NCI-H446 treated with DMSO at 0.1 percent for 48 hours (cell line): ENCODE measurements around the gene BUB1.
A peak's percentile ranks its signal among the peaks of the same experiment; 100 is the strongest.
"Not testable (repeated sequence)": the region's sequence is repeated elsewhere in the genome, so short reads cannot be mapped to it uniquely, and the experiment has no call there.

Experiments
- DNase-seq: peaks from one replicate; lab custom pipeline; 2025; lab: John Stamatoyannopoulos, UW

BUB1 gene

DNA sequence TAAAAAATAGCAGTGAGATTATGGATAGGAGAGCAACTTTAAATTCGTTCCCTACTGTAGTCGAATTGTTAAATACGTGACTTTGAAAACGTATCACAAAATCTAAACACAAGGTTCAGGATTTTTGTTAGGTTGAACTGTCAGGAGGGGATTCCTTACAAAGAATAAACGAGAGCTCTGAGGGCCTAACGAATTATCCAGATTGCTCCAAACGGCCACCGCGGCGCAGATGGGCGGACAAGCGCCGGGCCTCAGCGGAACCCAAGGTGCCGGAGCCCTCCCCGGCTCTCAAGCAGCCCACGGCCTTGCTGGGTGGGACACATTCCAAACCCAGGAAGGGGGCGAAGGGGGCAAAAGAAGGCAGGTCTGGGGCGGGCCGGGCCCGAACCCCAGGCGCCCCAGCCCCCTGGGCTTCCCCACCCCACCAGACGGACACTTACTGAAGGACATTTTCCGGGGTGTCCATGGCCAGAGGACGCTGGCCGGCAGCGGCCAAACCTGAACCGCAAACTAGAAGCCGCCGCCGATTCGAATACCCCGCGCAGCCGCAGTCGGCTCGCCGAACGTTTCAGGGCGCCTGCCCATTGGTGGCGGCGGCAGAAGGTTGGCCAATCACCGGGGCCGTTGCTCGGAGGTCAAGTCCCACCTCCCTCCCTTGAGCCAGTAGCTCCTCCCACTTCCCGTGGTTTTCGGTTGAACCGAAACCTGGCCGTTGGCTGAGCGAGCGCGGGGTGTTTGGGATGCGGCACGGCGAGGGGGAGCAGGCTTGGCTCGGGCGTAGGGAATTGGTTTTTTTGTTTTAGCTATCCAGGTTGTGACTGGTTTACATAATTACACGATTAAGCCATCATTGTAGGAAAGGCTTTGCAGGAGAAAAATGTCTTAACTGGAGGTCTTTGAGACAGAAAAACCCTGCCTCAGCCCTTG, at the start of gene BUB1:
BUB1 (minus strand) TSS at position 534 of the 927 bp plus-strand sequence; CDS start at position 466, 68 bp downstream.
- DNase-seq: peak; percentile 87

DNA sequence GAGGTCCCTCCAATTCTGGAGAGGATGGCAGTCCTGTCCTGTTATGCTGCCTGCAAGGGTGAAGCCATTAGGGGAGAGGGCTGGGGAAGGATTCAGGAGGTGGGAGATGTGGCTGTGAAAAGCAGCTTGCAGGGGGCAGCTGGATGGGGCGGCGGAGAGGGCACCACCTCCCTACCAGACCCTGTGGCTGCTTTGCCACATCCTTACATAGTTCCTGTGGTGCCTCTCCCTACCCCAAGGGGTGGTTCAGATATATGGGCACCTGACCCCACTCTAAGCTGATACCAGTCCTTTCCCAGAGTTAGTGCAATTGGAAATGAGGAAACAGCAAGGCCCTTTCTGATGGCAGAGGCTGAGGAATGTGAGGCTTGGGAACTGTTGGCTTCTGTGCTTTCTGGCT, 48.4 kb upstream of the BUB1 start:
- no peak for DNase-seq

DNA sequence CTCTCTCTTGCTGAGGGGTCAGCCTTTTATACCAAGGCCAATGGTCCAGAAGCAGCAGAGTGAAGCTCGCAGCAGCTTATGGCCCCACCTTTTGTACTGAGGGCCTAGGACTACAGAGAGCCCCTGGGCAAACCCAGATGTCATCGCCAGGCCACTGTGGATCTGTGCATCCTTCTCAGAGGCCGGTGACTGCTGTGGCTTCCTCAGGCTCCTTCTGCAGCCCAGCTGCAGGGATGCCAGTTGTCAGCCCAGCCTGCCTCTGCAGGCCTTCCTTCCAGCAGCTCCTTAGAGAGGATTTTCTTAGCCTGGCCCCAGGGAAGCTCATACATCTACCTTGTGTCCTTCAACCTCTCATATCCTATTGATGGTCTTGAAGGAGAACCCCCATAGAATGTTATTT, 48.0 kb upstream of the BUB1 start:
- no peak for DNase-seq

DNA sequence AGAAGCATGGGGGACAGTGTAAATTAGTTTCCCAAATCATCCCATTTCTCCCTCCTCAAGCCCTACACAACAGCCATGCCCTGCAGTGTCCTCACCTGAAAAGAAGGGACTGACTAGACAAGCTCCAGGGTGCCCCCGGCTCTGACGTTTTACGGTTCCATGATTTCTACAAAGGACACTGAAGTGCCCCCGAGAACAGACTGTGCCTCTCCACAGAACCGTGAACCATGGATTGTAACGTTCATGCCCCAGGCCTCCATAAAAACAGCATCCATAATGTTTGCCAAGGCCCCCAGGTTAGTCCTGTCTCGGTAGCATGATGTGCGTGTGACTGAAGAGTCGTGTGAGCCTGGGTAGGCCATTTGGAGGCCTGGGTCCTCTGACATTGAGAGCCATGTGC, 47.5 kb upstream of the BUB1 start:
- DNase-seq: no peak

- DNase-seq: no peak
These were observed 47.0 kb upstream of the BUB1 start for GRCh38 chr2:110724820-110725219.

DNA sequence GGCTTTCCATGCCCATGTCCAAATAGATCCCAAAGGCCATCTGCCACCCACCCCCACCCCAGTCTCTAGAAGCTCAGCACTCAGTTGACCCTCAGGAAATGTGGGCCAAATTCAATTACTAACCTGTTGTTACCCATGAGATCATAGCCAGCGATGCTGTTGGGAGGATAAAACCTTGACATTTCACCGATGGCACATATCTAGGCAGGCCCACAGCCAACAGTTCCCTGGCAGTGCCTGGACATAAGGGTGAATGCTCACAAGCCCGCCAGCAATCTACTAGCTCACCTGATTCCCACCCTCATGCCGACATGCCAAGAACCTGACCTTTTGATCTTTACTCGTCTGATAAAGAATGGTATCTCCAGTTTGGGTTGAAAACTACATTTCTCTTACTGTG, 42.7 kb upstream of the BUB1 start:
- no peak for DNase-seq

DNA sequence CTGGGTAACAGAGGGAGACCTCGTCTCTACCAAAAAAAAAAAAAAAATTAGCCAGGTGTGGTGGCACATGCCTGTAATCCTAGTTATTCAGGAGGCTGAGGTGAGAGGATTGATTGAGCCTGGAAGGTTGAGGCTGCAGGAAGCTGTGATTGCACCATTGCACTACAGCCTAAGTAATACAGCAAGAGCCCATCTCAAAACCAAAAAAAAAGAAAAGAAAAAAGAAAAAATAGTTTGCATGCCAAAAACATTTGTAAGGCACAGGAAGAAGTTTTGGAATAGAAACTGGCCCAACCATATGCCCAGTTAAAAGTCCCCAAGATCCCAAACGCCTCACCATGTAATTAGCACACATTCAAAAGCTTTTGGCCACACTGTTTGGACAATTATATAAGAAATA, 41.1 kb upstream of the BUB1 start:
- peak; percentile 52 for DNase-seq

DNA sequence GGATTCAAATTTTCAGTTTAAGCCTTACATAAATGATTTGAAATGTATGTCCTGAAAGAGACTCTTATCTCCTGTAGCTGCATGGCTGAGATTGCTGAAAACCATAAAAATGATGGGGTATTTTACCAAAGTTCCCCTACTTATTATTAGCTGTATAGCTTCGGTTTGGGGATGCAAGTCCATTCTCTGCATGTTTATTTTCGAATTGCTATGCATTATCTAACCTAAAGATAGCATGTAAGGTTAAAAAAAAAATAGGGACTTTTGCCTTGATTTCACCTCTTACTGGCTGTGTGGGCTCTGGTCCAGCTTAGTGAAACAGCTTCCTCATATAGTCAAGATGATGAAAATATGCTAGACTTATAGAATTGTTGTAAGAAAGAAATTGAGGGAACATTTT, 40.5 kb upstream of the BUB1 start:
- no peak for DNase-seq

GRCh38 chr2:110717734-110718133, 39.9 kb upstream of the BUB1 start:
- DNase-seq: no peak

DNA sequence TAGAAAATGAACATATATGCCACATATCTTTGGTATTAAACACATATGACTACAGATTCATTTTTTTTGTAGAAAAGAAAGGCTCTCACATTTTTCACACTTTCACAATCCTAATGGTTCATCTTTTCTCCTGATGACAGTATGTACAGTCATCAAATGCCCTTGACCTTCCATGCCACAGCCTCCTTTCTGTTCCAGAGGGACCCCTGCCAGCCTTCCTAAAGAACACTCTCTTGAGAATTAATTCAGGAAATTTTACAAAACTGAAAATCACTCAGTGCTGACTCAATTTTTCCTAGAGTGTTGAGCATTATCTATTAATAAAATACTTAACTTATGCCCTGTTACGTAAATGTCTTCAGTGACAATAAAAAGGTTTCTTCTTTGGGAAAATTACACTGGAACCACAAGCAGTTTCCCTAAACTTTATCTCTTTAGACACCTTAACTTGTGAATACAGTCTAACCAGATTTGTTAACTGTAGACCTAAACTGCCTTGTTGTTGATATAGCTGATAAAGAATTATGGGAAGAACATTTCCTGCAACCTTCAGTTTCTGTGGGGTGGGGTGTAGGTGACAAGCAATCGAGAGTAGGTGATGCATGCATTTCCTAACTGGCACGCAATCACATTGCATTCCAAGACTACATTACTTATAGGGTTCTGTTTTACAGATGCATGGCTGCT, 39.2 kb upstream of the BUB1 start:
- DNase-seq: no peak

- peak; percentile 64 for DNase-seq
These were observed 36.8 kb upstream of the BUB1 start for GRCh38 chr2:110714452-110715224.

GRCh38 chr2:110713513-110714362, 35.9 kb upstream of the BUB1 start:
- DNase-seq: no peak

DNA sequence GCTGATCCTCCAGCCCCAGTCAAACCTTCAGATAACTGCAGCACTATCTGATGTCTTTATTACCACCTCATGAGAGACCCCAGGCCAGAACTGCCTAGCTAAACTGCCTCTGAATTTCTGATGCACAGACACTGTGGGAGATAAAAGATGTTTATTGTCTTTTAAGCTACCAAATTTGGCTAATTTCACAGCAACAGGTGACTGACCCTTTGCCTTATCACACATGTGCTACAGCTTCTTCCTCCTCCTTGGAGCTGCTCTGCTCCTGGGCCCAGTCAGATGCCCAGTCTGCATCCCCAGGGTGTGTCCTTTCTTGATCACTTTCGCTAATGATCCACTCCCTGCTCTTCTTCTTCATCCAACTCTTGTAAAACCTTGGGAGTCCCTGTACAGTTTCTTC, 34.9 kb upstream of the BUB1 start:
- DNase-seq: no peak

GRCh38 chr2:110708455-110708854, 30.6 kb upstream of the BUB1 start:
- DNase-seq: no peak

- no peak for DNase-seq
These were observed 29.6 kb upstream of the BUB1 start for GRCh38 chr2:110707386-110707965.

DNA sequence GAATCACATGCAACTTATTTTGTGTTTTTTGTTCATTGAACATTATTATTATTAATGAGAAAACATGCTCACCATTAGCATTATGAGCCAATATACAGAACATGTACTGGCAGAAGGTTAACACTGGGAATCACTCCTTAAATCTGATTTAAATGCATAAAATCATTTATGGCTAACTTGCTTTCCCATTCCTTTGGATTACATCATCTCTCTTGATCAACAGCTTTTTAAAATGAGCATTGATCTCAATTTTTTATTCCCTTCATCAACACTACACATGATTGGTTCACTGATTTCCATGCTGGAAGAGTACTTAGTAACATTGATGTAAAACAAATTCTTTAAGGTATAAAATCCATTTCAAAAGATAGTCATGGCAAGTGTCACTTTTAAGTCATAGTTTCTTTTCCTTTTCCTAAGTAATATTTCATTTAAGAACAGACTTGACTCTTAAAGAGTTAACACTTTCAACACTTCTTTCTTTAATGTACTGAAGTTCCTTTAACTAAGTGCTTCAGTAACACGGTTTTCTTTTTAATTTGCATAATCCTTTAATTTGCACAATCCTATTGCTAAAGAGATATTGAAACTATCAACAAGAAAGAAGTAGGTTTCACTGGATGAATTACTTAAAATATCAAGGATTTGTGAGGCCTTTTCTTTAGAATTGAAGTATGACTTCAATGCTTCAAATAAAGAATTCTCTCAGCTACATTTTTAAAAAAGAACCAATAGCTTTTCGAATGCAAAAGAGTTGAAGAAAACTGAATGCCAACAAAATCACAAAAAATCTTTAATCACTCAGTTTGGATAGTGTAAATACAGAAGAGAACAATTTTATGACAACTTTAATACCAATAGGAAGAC, 24.9 kb upstream of the BUB1 start:
- no peak for DNase-seq

GRCh38 chr2:110698253-110698652, 20.4 kb upstream of the BUB1 start:
- not testable (repeated sequence) for DNase-seq

DNA sequence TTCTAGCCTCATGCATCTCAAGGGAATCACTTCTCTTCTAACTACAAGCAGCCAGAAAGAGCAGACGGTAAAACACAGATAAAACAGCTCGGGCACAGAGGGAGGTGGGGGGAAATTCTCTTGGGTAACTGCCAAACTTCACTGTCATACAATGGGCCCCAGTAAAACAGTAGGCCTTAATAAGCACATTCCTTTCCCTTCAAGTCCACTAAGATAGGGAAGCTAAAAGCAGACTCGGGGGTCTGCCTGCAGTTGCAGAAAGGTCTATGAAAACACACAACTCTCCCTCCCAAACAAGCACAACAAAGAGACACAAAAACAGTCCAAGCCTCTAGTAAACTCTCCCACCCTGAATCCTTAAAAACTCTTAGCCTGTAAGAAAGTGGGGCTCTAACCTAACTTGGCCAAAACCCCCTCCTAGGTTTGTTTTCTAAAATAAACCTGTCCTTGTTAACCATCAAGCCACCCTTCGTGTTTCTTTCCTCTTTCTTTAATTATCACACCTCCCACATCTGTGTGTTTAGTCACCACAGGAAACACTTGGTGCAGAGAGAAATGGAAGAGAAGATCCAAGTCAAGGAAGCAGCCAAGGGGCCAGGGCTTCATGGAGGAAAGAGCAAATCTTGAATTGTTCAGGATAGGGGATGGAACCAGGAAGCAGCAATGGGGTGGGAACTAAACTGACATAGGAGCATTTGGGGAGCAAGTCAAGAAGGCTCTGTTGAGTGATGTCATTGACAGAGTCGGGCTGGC, 17.5 kb upstream of the BUB1 start:
- peak; percentile 25 for DNase-seq

DNA sequence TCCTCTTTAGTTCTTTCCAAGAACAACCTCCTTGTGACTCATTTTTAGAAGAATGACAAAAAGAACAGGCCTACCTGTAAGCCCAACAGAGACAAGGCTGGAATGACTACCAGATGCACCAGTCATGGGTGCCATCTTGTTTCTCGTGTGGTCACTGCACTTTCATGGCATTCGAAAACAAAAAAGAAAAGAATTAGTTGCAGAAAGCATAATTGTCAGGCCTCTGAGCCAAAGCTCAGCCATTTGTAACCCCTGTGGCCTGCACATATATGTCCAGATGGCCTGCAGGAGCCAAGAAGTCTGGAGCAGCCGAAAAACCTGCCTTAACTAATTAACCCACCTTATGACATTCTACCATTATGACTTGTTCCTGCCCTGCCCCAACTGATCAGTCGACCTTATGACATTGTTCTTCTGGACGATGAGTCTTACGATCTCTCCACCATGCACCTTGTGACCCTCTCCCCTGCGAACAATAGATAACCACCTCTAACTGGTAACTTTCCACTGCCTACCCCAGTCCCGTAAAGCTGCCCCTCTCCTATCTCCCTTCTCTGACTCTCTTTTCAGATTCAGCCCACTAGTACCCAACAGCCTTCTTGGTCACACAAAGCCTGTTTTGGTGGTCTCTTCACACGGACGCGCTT, 13.9 kb upstream of the BUB1 start:
- DNase-seq: no peak
